Liver (tissue), 9 donors: Measurements from ENCODE around the gene TAGLN. TPM values are rescaled to one million over a fixed set of nuclear protein-coding genes. Genes with fewer than 3 reads are reported as not detected.

Experiments
- DNase-seq: peaks from one replicate; pipeline ENCODE4 v3.0.0-alpha.2; 2017; ENCODE audit warnings: low spot score
- H3K27ac ChIP-seq, 2 donors: one replicate each; pipeline ENCODE4 v1.7.0; 2013; ENCODE audit warnings: inconsistent platforms in 2 of 2, low read length in 2 of 2, control low read depth in 1 of 2, low read depth in 1 of 2, mild to moderate bottlenecking in 1 of 2
- H3K27me3 ChIP-seq, 4 donors: one replicate each; pipeline versions ENCODE4 v1.6.1 to v1.7.0; 2013; ENCODE audit warnings: low read length in 3 of 4, inconsistent platforms in 1 of 4, mild to moderate bottlenecking in 1 of 4, moderate library complexity in 1 of 4; ENCODE audit not compliant: control insufficient read depth in 4 of 4, insufficient read depth in 4 of 4
- H3K36me3 ChIP-seq, 4 donors: one replicate each; pipeline versions ENCODE4 v1.6.1 to v1.7.0; 2013; ENCODE audit warnings: low read length in 3 of 4, mild to moderate bottlenecking in 3 of 4, low read depth in 1 of 4, moderate library complexity in 1 of 4; ENCODE audit not compliant: control insufficient read depth in 4 of 4, insufficient read depth in 3 of 4
- H3K4me1 ChIP-seq, 4 donors: one replicate each; pipeline versions ENCODE4 v1.6.1 to v1.7.0; 2013; ENCODE audit warnings: low read length in 3 of 4, mild to moderate bottlenecking in 3 of 4, moderate library complexity in 1 of 4; ENCODE audit not compliant: control insufficient read depth in 4 of 4, insufficient read depth in 4 of 4
- H3K4me3 ChIP-seq, 3 donors: one replicate each; pipeline versions ENCODE4 v1.6.1 to v1.7.0; 2013; ENCODE audit warnings: low read length in 3 of 3, control low read depth in 1 of 3, low read depth in 1 of 3, mild to moderate bottlenecking in 1 of 3
- H3K9ac ChIP-seq, 2 donors: one replicate each; pipeline ENCODE4 v1.7.0; 2013; ENCODE audit warnings: low read length in 2 of 2, mild to moderate bottlenecking in 2 of 2, moderate library complexity in 2 of 2, control low read depth in 1 of 2, low read depth in 1 of 2
- H3K9me3 ChIP-seq, 4 donors: one replicate each; pipeline versions ENCODE4 v1.6.1 to v1.7.0; 2013; ENCODE audit warnings: low read length in 3 of 4; ENCODE audit not compliant: control insufficient read depth in 4 of 4
- EGR1 ChIP-seq, 2 donors: IDR thresholded peaks; 2 replicates each; pipeline ENCODE4 v1.6.1; 2016 to 2018; ENCODE audit warnings: antibody characterized with exemption in 2 of 2, low read depth in 2 of 2
- FOXA1 ChIP-seq: IDR thresholded peaks from 2 replicates; pipeline ENCODE4 v1.6.1; 2016; ENCODE audit warnings: antibody characterized with exemption
- FOXA2 ChIP-seq: IDR thresholded peaks from 2 replicates; pipeline ENCODE4 v1.6.1; 2016; ENCODE audit warnings: antibody characterized with exemption
- GABPA ChIP-seq, 2 donors: IDR thresholded peaks in 1 of 2; conservative IDR thresholded peaks in 1 of 2; 2 replicates each; pipeline ENCODE4 v1.6.1; 2016; ENCODE audit warnings: antibody characterized with exemption in 2 of 2, mild to moderate bottlenecking in 1 of 2, moderate library complexity in 1 of 2
- HNF4A ChIP-seq, 2 donors: conservative IDR thresholded peaks; 2 replicates each; pipeline ENCODE4 v1.6.1; 2016; ENCODE audit warnings: antibody characterized with exemption in 2 of 2, mild to moderate bottlenecking in 2 of 2
- HNF4G ChIP-seq: IDR thresholded peaks from 2 replicates; pipeline ENCODE4 v1.6.1; 2016; ENCODE audit warnings: antibody characterized with exemption
- JUND ChIP-seq, 2 donors: IDR thresholded peaks; 2 replicates each; pipeline ENCODE4 v1.6.1; 2016; ENCODE audit warnings: antibody characterized with exemption in 2 of 2
- RAD21 ChIP-seq, 2 donors: IDR thresholded peaks; 2 replicates each; pipeline ENCODE4 v1.6.1; 2016; ENCODE audit warnings: antibody characterized with exemption in 2 of 2, mild to moderate bottlenecking in 2 of 2
- RXRA ChIP-seq, 2 donors: IDR thresholded peaks; 2 replicates each; pipeline ENCODE4 v1.6.1; 2017 to 2018; ENCODE audit warnings: antibody characterized with exemption in 2 of 2, mild to moderate bottlenecking in 1 of 2
- SP1 ChIP-seq: IDR thresholded peaks from 2 replicates; pipeline ENCODE4 v1.6.1; 2018; ENCODE audit warnings: antibody characterized with exemption, mild to moderate bottlenecking
- TAF1 ChIP-seq: conservative IDR thresholded peaks from 2 replicates; pipeline ENCODE4 v1.6.1; 2016; ENCODE audit warnings: antibody characterized with exemption, mild to moderate bottlenecking
- WGBS: extraction: QIAGEN DNeasy Blood & Tissue Kit; methylation state at CpG from one replicate; pipeline ENCODE4 v1.1.7; 2013; 5-methylcytosine and 5-hydroxymethylcytosine counted together
- polyA plus RNA-seq, 2 donors: library from polyadenylated mRNA; stranded (reverse) in 1 of 2; unstranded in 1 of 2; fragments of 200-250 nt in 1 of 2; fragments of >200 nt in 1 of 2; fragmentation: Nextera tagmentation in 1 of 2; extraction: Ambion mirVana in 1 of 2; gene quantifications; one replicate each; pipeline versions ENCODE4 v1.2.1 to v1.2.3, GENCODE V29; 2013 to 2015
- total RNA-seq, 2 donors: library from RNA; depleted of rRNA; stranded (reverse); fragments of >200 nt; gene quantifications; one replicate each; pipeline ENCODE4 v1.2.3, GENCODE V29; 2014
- TF ChIP-seq, protein P1 (sequence below): IDR thresholded peaks from 2 replicates; pipeline ENCODE4 v1.6.1; 2016; ENCODE audit warnings: antibody characterized with exemption, mild to moderate bottlenecking
- TF ChIP-seq, protein P2 (sequence below): IDR thresholded peaks from 2 replicates; pipeline ENCODE4 v1.6.1; 2016; ENCODE audit warnings: antibody characterized with exemption
- donor health status: healthy.
- donor health status: healthy.
- donor health status: healthy.
- donor health status: healthy.
- donor health status: healthy.

TAGLN gene
- total and polyA plus RNA-seq, 4 donors, result 7.4 to 309 (median 96.2) TPM

DNA sequence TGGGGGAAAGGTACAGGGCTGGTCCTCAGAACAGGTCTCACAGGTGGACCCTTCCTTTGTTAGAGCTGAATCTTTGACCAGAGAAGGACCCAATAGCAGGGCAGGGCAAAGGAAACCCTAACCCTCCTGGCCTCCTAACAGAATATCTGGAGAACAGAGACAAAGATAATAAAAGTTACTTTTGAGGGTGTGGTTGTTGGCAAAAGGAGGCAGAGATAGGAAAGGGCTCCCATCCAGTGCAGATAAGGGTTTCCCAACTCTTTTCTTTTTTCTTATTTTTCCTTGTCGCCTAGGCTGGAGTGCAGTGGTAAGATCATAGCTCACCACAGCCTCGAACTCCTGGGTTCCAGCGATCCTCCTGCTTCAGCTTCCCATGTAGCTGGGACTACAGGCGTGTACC, 20.8 kb downstream of the TAGLN start (continued):
- TF ChIP-seq, protein P1, sequence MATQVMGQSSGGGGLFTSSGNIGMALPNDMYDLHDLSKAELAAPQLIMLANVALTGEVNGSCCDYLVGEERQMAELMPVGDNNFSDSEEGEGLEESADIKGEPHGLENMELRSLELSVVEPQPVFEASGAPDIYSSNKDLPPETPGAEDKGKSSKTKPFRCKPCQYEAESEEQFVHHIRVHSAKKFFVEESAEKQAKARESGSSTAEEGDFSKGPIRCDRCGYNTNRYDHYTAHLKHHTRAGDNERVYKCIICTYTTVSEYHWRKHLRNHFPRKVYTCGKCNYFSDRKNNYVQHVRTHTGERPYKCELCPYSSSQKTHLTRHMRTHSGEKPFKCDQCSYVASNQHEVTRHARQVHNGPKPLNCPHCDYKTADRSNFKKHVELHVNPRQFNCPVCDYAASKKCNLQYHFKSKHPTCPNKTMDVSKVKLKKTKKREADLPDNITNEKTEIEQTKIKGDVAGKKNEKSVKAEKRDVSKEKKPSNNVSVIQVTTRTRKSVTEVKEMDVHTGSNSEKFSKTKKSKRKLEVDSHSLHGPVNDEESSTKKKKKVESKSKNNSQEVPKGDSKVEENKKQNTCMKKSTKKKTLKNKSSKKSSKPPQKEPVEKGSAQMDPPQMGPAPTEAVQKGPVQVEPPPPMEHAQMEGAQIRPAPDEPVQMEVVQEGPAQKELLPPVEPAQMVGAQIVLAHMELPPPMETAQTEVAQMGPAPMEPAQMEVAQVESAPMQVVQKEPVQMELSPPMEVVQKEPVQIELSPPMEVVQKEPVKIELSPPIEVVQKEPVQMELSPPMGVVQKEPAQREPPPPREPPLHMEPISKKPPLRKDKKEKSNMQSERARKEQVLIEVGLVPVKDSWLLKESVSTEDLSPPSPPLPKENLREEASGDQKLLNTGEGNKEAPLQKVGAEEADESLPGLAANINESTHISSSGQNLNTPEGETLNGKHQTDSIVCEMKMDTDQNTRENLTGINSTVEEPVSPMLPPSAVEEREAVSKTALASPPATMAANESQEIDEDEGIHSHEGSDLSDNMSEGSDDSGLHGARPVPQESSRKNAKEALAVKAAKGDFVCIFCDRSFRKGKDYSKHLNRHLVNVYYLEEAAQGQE, result no peak
- no peak for TF ChIP-seq EGR1 (IDR thresholded peaks at IDR 0.05; ENCODE audit: low read depth in 2 of 2)
- no peak for TF ChIP-seq RXRA (IDR thresholded peaks at IDR 0.05)
- TF ChIP-seq FOXA2, result no peak
- no peak for TF ChIP-seq SP1
- TF ChIP-seq GABPA (IDR thresholded peaks at IDR 0.05 in 1 of 2, conservative IDR thresholded peaks at IDR 0.05 in 1 of 2), result no peak
- TF ChIP-seq RAD21 (IDR thresholded peaks at IDR 0.05), result no peak
- TF ChIP-seq, protein P2, sequence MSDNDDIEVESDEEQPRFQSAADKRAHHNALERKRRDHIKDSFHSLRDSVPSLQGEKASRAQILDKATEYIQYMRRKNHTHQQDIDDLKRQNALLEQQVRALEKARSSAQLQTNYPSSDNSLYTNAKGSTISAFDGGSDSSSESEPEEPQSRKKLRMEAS, result no peak
- no peak for TF ChIP-seq HNF4A (conservative IDR thresholded peaks at IDR 0.05)
- no peak for TF ChIP-seq HNF4G
- TF ChIP-seq JUND (IDR thresholded peaks at IDR 0.05), result no peak
- no peak for TF ChIP-seq FOXA1
- TF ChIP-seq TAF1, result no peak

DNA sequence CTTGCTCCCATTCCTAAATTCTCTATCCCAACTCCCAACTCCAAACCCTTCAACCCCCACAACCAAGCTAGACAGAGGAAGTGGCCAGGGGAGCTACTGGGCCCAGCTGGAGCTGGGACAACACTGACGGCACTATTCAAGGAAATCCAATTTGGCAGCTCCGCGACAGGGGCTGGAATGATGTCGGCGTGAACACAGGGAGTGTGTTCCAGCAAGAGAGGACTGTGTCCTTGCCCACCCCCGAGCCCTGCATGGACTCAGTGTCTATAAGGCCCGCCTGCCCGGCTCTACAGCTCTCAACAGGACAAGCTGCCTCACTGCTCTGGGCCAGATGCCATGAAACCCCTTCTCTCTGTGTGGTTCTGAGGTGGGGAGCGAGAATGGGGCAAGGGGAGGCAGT, 21.4 kb downstream of the TAGLN start:
- no peak overlapping the region for H3K9ac ChIP-seq
- TF ChIP-seq GABPA (IDR thresholded peaks at IDR 0.05 in 1 of 2, conservative IDR thresholded peaks at IDR 0.05 in 1 of 2), result no peak
- TF ChIP-seq RXRA (IDR thresholded peaks at IDR 0.05), result peak in 1 of 2 donors; percentile 16
- no peak overlapping the region for H3K4me3 ChIP-seq
- H3K9me3 ChIP-seq, result no peaks in the 10 kb centered on the region
- no peaks in the 10 kb centered on the region for H3K27me3 ChIP-seq
- 88% methylated on average over 9 of the region's 9 CpGs for whole genome bisulfite sequencing
- H3K27ac ChIP-seq, result peak overlapping the region in 1 of 2 donors; percentile 52
- DNase-seq, result no peak
- peaks cover 0 to 9% (median 0%) of the 10 kb centered on the region in 4 donors for H3K4me1 ChIP-seq
- peaks cover 5 to 70% (median 51%) of the 10 kb centered on the region in 4 donors for H3K36me3 ChIP-seq

DNA sequence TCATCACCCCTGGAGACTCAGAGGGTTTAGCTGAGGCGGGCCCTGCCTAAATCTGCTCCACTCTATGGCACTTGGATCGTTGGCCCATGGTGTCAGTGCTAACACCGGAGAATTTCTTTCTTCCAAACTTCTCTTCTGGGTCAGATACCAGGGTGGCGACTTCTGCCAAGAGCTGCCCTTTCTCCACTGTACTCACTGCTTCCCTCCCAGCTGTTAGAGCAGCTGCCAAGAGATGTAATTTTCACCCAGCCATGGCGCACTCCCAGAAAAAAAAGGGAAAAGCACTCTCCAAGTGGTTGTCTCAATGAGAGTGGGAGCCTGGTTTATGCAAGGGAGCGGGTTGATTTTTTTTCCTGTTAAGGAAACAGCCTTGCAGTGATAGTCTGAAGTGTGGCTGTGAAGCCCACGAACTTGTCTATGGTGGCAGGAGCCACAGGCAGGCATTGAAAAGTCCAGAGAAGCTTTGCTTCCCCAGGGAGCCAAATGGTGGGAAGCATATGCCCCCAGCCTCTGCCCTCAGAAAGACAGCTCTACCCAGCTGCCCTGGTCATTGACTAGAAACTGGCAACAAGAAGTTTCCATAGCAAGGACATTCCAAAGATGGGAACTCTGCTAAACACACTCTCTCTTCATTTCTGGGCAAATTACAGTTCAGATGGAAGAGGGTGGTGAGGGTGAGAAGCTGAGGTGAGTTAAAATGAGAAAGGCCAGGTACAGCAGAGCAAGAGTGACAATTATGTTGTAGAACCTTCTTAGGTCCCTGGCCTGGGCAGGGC, 22.0 kb downstream of the TAGLN start:
- Histone ChIP-seq H3K27ac (peak overlapping the region; percentile 52 to 60), H3K4me3 (no peak overlapping the region), H3K27me3 (no peaks in the 10 kb centered on the region), H3K9ac (no peak overlapping the region), H3K9me3 (no peaks in the 10 kb centered on the region), H3K36me3 (peaks cover 5 to 68% (median 48%) of the 10 kb centered on the region in 4 donors), H3K4me1 (peaks cover 0 to 9% (median 0%) of the 10 kb centered on the region in 4 donors)
- no peak for TF ChIP-seq RAD21 (IDR thresholded peaks at IDR 0.05)
- no peak for DNase-seq
- 81% methylated on average over 7 of the region's 7 CpGs for WGBS
